Endothelial cell of umbilical vein (primary cell): ENCODE results near the gene CRYL1. TPM values are rescaled to one million over a fixed set of nuclear protein-coding genes. Genes with fewer than 3 reads are reported as not detected.

ENCODE experiments used
- BruUV-seq: library from RNA; stranded (reverse); fragments of 400-500 nt; replicated peaks from 2 replicates; lab custom pipeline; 2021; lab: Mats Ljungman, UMichigan
- CTCF ChIA-PET: fragments of 300-600, 350-600 bp; sonication (Branson Sonifier 250); formaldehyde crosslinking; loops from one replicate; lab custom pipeline; 2021; ENCODE audit warnings: antibody characterized with exemption, inconsistent platforms; lab: Charles Lee
- POLR2A ChIA-PET: fragments of 300-600, 350-600 bp; sonication (Branson Sonifier 250); formaldehyde crosslinking; loops from one replicate; lab custom pipeline; 2021; ENCODE audit warnings: antibody characterized with exemption, inconsistent platforms; lab: Charles Lee
- DNase-seq: peaks from one replicate; pipeline ENCODE4 v3.0.0-alpha.2; 2011; ENCODE audit warnings: low read depth, low spot score
- FAIRE-seq: peaks from 2 replicates; lab custom pipeline; 2011; peaks lifted over from hg19 to GRCh38; lab: Jason Lieb, UNC
- H2AFZ ChIP-seq: 2 replicates; pipeline ENCODE4 v1.6.0; 2012; ENCODE audit warnings: low read depth, low read length, control low read depth, inconsistent platforms
- H3K27ac ChIP-seq: 2 replicates; pipeline ENCODE4 v1.5.1; 2011; ENCODE audit warnings: low read depth, mild to moderate bottlenecking, control low read depth, low read length, moderate library complexity; ENCODE audit not compliant: insufficient read depth
- H3K27me3 ChIP-seq, 2 experiments: 2 replicates each; pipeline versions ENCODE4 v1.6.0 to v1.6.1; 2011; ENCODE audit warnings: low read length in 2 of 2, mixed read lengths in 1 of 2; ENCODE audit not compliant: control insufficient read depth in 2 of 2, insufficient read depth in 2 of 2
- H3K36me3 ChIP-seq, 2 experiments: 2 replicates in 1 of 2; 3 replicates in 1 of 2; pipeline ENCODE4 v1.5.1; 2011; ENCODE audit warnings: low read length in 2 of 2, mild to moderate bottlenecking in 1 of 2, moderate library complexity in 1 of 2; ENCODE audit not compliant: control insufficient read depth in 2 of 2, insufficient read depth in 2 of 2; ENCODE audit errors: extremely low read depth in 1 of 2
- H3K4me1 ChIP-seq: 3 replicates; pipeline ENCODE4 v1.5.1; 2011; ENCODE audit warnings: mild to moderate bottlenecking, low read length; ENCODE audit not compliant: control insufficient read depth, insufficient read depth; ENCODE audit errors: extremely low read depth
- H3K4me2 ChIP-seq: 2 replicates; pipeline ENCODE4 v1.6.1; 2011; ENCODE audit warnings: low read length, control low read depth, mixed read lengths; ENCODE audit not compliant: insufficient read depth
- H3K4me3 ChIP-seq, 3 experiments: fragments of 200-600 bp in 1 of 3; sonication (generic), shearing (Covaris generic) in 1 of 3; replicated peaks in 1 of 3; 2 replicates each; pipeline ENCODE4 v1.5.1; 2011 to 2016; ENCODE audit warnings: control low read depth in 3 of 3, low read length in 3 of 3, mild to moderate bottlenecking in 2 of 3, inconsistent platforms in 1 of 3, low read depth in 1 of 3, moderate library complexity in 1 of 3; ENCODE audit not compliant: insufficient read depth in 1 of 3
- H3K79me2 ChIP-seq: 2 replicates; pipeline ENCODE4 v1.6.0; 2012; ENCODE audit warnings: low read length, inconsistent platforms; ENCODE audit not compliant: control insufficient read depth, insufficient read depth
- H3K9ac ChIP-seq: replicated peaks from 2 replicates; pipeline ENCODE3; 2011; ENCODE audit warnings: low read length, control low read depth; ENCODE audit not compliant: insufficient read depth; ENCODE audit errors: extremely low read depth
- H3K9me1 ChIP-seq: replicated peaks from 3 replicates; pipeline ENCODE4 v1.6.0; 2011; ENCODE audit warnings: mild to moderate bottlenecking, low read length; ENCODE audit not compliant: control insufficient read depth, insufficient read depth; ENCODE audit errors: extremely low read depth
- H3K9me3 ChIP-seq: replicated peaks from 2 replicates; pipeline ENCODE4 v1.5.1; 2012; ENCODE audit warnings: low read length, inconsistent platforms; ENCODE audit not compliant: control insufficient read depth, insufficient read depth
- H4K20me1 ChIP-seq: replicated peaks from 2 replicates; pipeline ENCODE3; 2011; ENCODE audit warnings: mild to moderate bottlenecking, low read length; ENCODE audit not compliant: control insufficient read depth, insufficient read depth; ENCODE audit errors: extremely low read depth
- CTCF ChIP-seq, 2 donors: IDR thresholded peaks; 1 replicate in 1 of 2; 2 replicates in 1 of 2; pipeline ENCODE4 v1.5.1; 2011; ENCODE audit warnings: low read length in 2 of 2, mild to moderate bottlenecking in 2 of 2, moderate library complexity in 2 of 2, control low read depth in 1 of 2, inconsistent platforms in 1 of 2, low read depth in 1 of 2; ENCODE audit not compliant: insufficient read depth in 1 of 2; ENCODE audit errors: extremely low read depth in 1 of 2
- EZH2 ChIP-seq: IDR thresholded peaks from 2 replicates; pipeline ENCODE4 v1.6.1; 2012; ENCODE audit warnings: borderline replicate concordance, low read depth, mild to moderate bottlenecking, moderate library complexity, low read length, inconsistent platforms; ENCODE audit not compliant: severe bottlenecking
- FOS ChIP-seq: IDR thresholded peaks from 2 replicates; pipeline ENCODE4 v1.6.1; 2011; ENCODE audit warnings: mild to moderate bottlenecking, low read length, moderate library complexity, borderline replicate concordance; ENCODE audit not compliant: insufficient read depth
- GATA2 ChIP-seq: IDR thresholded peaks from 2 replicates; pipeline ENCODE4 v1.7.0; 2011; ENCODE audit warnings: low read depth, mild to moderate bottlenecking, moderate library complexity, mixed read lengths, low read length; ENCODE audit not compliant: insufficient read length, insufficient read depth
- JUN ChIP-seq: IDR thresholded peaks from 2 replicates; pipeline ENCODE4 v1.6.1; 2011; ENCODE audit warnings: borderline replicate concordance, low read depth; ENCODE audit not compliant: insufficient read length, insufficient read depth
- MAX ChIP-seq: IDR thresholded peaks from 2 replicates; pipeline ENCODE4 v1.6.1; 2011; ENCODE audit not compliant: insufficient read depth, insufficient read length
- MYC ChIP-seq: IDR thresholded peaks from one replicate; pipeline ENCODE4 v1.6.1; 2011; ENCODE audit warnings: mild to moderate bottlenecking, low read depth, low read length
- POLR2A ChIP-seq: IDR thresholded peaks from 2 replicates; pipeline ENCODE4 v1.6.1; 2012; ENCODE audit warnings: low read depth, mild to moderate bottlenecking, control low read depth, low read length
- POLR2AphosphoS5 ChIP-seq: IDR thresholded peaks from 2 replicates; pipeline ENCODE4 v1.6.1; 2012; ENCODE audit warnings: low read depth, mild to moderate bottlenecking, control low read depth, low read length, moderate library complexity; ENCODE audit not compliant: insufficient read depth
- dilution Hi-C: fragments of 300-500 bp; cut with MboI; formaldehyde crosslinking; loops from one replicate; pipeline ENCODE4 v1.15.0; 2019; ENCODE audit warnings: low sequenced_read_pairs; ENCODE audit not compliant: extremely low pct_ligation_motif_present
- intact Hi-C: fragments of 100-400 bp; cut with micrococcal nuclease; formaldehyde crosslinking; loops from one replicate; pipeline ENCODE4 v1.10.0; 2022
- polyA plus RNA-seq, 4 experiments: library from polyadenylated mRNA; depleted of rRNA in 3 of 4; stranded (reverse) in 3 of 4; unstranded in 1 of 4; fragments of >200 nt; gene quantifications; 2 replicates each; pipeline versions ENCODE4 v1.2.1 to v1.2.3, GENCODE V29; 2011 to 2012; ENCODE audit warnings: missing spikeins in 1 of 4
- total RNA-seq: library from RNA; stranded (reverse); gene quantifications from 2 replicates; pipeline ENCODE4 v1.2.3, GENCODE V29; 2021

CRYL1 gene
- total and polyA plus RNA-seq, 2 donors (not counting 3 experiments of a cell fraction or from before 2014, with no cell fraction given): 13.9 to 39.0 TPM

- Histone ChIP-seq H3K9me1 (no peaks in the 10 kb centered on the region), H3K4me1 (no peaks in the 10 kb centered on the region), H3K27me3 (peaks cover 3 to 7% of the 10 kb centered on the region in 2 experiments), H3K4me2 (no peak overlapping the region), H3K9ac (no peak overlapping the region), H3K27ac (no peak overlapping the region), H3K79me2 (no peaks in the 10 kb centered on the region), H2AFZ (no peak overlapping the region), H3K9me3 (no peaks in the 10 kb centered on the region), H3K4me3 (no peak overlapping the region), H3K36me3 (no peaks in the 10 kb centered on the region), H4K20me1 (no peaks in the 10 kb centered on the region)
- FAIRE-seq (no peak), DNase-seq (no peak)
- ChIA-PET POLR2A (no interaction called here), CTCF (no interaction called here)
- dilution Hi-C loops (no loop called here), intact Hi-C loops (no loop called here)
- no TSS peak for BruUV-seq
- no peak for TF ChIP-seq MYC
- TF ChIP-seq MAX: no peak
- no peak for TF ChIP-seq FOS
- TF ChIP-seq JUN: no peak
- no peak for TF ChIP-seq CTCF (IDR thresholded peaks at IDR 0.05; ENCODE audit: extremely low read depth in 1 of 2, insufficient read depth in 1 of 2, low read depth in 1 of 2, low read length in 2 of 2)
- no peak for TF ChIP-seq POLR2A
Observed at GRCh38 chr13:20378721-20379120, 146.9 kb downstream of the CRYL1 start.

GRCh38 chr13:20377720-20378119 is 147.9 kb downstream of the CRYL1 start:
- H3K4me2 ChIP-seq: no peak overlapping the region
- no peak overlapping the region for H3K4me3 ChIP-seq
- no peaks in the 10 kb centered on the region for H3K36me3 ChIP-seq
- intact Hi-C loops: no loop called here
- FAIRE-seq (no peak), DNase-seq (no peak)
- ChIA-PET CTCF (no interaction called here), POLR2A (no interaction called here)
- no peak overlapping the region for H3K9ac ChIP-seq
- H3K9me3 ChIP-seq: no peaks in the 10 kb centered on the region
- no peaks in the 10 kb centered on the region for H3K4me1 ChIP-seq
- dilution Hi-C loops: no loop called here
- H3K79me2 ChIP-seq: no peaks in the 10 kb centered on the region
- H3K27me3 ChIP-seq: peaks cover 7 to 10% of the 10 kb centered on the region in 2 experiments
- H3K9me1 ChIP-seq: no peaks in the 10 kb centered on the region
- BruUV-seq: no TSS peak
- H4K20me1 ChIP-seq: no peaks in the 10 kb centered on the region
- no peak overlapping the region for H2AFZ ChIP-seq
- TF ChIP-seq POLR2A (no peak), MAX (no peak), EZH2 (no peak), CTCF (IDR thresholded peaks at IDR 0.05; ENCODE audit: extremely low read depth in 1 of 2, insufficient read depth in 1 of 2, low read depth in 1 of 2, low read length in 2 of 2) (no peak), FOS (no peak), GATA2 (no peak), MYC (no peak), JUN (no peak), POLR2AphosphoS5 (no peak)
- no peak overlapping the region for H3K27ac ChIP-seq
